ENCODE data around the gene PTGER4. TPM values are rescaled to one million over a fixed set of nuclear protein-coding genes. Genes with fewer than 3 reads are reported as not detected.
"Not testable (repeated sequence)": the region's sequence is repeated elsewhere in the genome, so short reads cannot be mapped to it uniquely, and the experiment has no call there.

PTGER4 gene
- total and polyA plus RNA-seq, 2 of the 8 experiments (the other 6 are each of a cell fraction or from before 2014, with no cell fraction given) = 0.76 to 1.2 TPM

- H3K79me2 ChIP-seq (ENCODE audit: control insufficient read depth in 1 of 2, insufficient read depth in 2 of 2, low read length in 2 of 2); H4K5ac ChIP-seq (ENCODE audit: insufficient read length, low read depth, low read length); FAIRE-seq; H2BK12ac ChIP-seq (ENCODE audit: low read depth, low read length); H3K23me2 ChIP-seq (ENCODE audit: low read depth, low read length); H3K27me3 ChIP-seq (replicated peaks in 1 of 4; ENCODE audit: control insufficient read depth in 3 of 4, extremely low read depth in 1 of 4, insufficient read depth in 3 of 4, low read length in 3 of 4); H4K91ac ChIP-seq (replicated peaks; ENCODE audit: insufficient read length, low read length); POLR2A ChIA-PET (ENCODE audit: partially characterized antibody); H2BK20ac ChIP-seq (ENCODE audit: low read length); H2AK5ac ChIP-seq (ENCODE audit: low read depth, low read length); H3K9me3 ChIP-seq (ENCODE audit: insufficient read depth in 2 of 2, low read depth in 1 of 2, low read length in 1 of 2); H3K79me1 ChIP-seq (ENCODE audit: low read depth, low read length); H2BK5ac ChIP-seq (ENCODE audit: low read depth, low read length); H3K23ac ChIP-seq (ENCODE audit: insufficient read length); H2BK15ac ChIP-seq (ENCODE audit: low read length); CTCF ChIA-PET (ENCODE audit: partially characterized antibody); H4K20me1 ChIP-seq (replicated peaks in 1 of 2; ENCODE audit: control insufficient read depth in 1 of 2, insufficient read depth in 2 of 2, low read length in 2 of 2); H3K9ac ChIP-seq (replicated peaks in 1 of 4; ENCODE audit: extremely low read depth in 1 of 4, low read depth in 3 of 4, low read length in 3 of 4); H4K8ac ChIP-seq (ENCODE audit: extremely low read depth, insufficient read depth, low read length); H3K4me1 ChIP-seq (replicated peaks in 1 of 4; ENCODE audit: control insufficient read depth in 3 of 4, insufficient read depth in 4 of 4, low read length in 3 of 4); H3K56ac ChIP-seq (replicated peaks; ENCODE audit: insufficient read length, low read depth, low read length); H3K4ac ChIP-seq (replicated peaks; ENCODE audit: insufficient read length, low read depth, low read length); H3K14ac ChIP-seq (ENCODE audit: insufficient read length); H2BK120ac ChIP-seq (replicated peaks; ENCODE audit: low read depth, low read length); H3K4me3 ChIP-seq (ENCODE audit: extremely low read depth in 1 of 4, insufficient read depth in 2 of 4, low read depth in 3 of 4, low read length in 4 of 4); H3K36me3 ChIP-seq (ENCODE audit: control insufficient read depth in 2 of 4, insufficient read depth in 4 of 4, low read length in 3 of 4); H2AFZ ChIP-seq (ENCODE audit: low read length); H3K18ac ChIP-seq (ENCODE audit: extremely low read depth, low read length); H3K27ac ChIP-seq (ENCODE audit: low read depth, low read length); DNase-seq (ENCODE audit: low read depth in 1 of 2, low spot score in 2 of 2); H3K4me2 ChIP-seq (ENCODE audit: insufficient read depth in 1 of 2, low read depth in 2 of 2, low read length in 2 of 2): not testable (repeated sequence)
Measured at GRCh38 chr5:40710575-40710974, 30.9 kb downstream of the PTGER4 start.
